ENCODE measurements around the gene MISFA.
"Not testable (repeated sequence)": the region's sequence is repeated elsewhere in the genome, so short reads cannot be mapped to it uniquely, and the experiment has no call there.

The MISFA gene

GRCh38 chr11:18599739-18600230 is at the start of gene MISFA:
MISFA (plus strand) TSS chr11:18599789; CDS start chr11:18599929, 140 bp downstream.
- DNase-seq (ENCODE audit: low spot score), result no peak

GRCh38 chr11:18563090-18563730 is 36.4 kb upstream of the MISFA start:
- DNase-seq (ENCODE audit: low spot score), result no peak

- DNase-seq (ENCODE audit: low spot score), result no peak
Observed at GRCh38 chr11:18564149-18564548, 35.4 kb upstream of the MISFA start.

- no peak for DNase-seq (ENCODE audit: low spot score)
Observed at GRCh38 chr11:18566406-18566805, 33.2 kb upstream of the MISFA start.

- DNase-seq (ENCODE audit: low spot score), result no peak
Observed at GRCh38 chr11:18567081-18567480, 32.5 kb upstream of the MISFA start.

GRCh38 chr11:18575361-18575760 is 24.2 kb upstream of the MISFA start:
- no peak for DNase-seq (ENCODE audit: low spot score)

GRCh38 chr11:18578975-18579598 is 20.5 kb upstream of the MISFA start:
- DNase-seq (ENCODE audit: low spot score), result no peak

- DNase-seq (ENCODE audit: low spot score), result no peak
Observed at GRCh38 chr11:18580113-18580766, 19.3 kb upstream of the MISFA start.

- no peak for DNase-seq (ENCODE audit: low spot score)
Observed at GRCh38 chr11:18581825-18582224, 17.8 kb upstream of the MISFA start.

GRCh38 chr11:18588297-18589252 is 11.0 kb upstream of the MISFA start, which contains the start of gene UEVLD:
UEVLD (minus strand) TSS chr11:18588734; CDS start chr11:18588654, 80 bp downstream.
- peak; percentile 94 for DNase-seq (ENCODE audit: low spot score)

GRCh38 chr11:18590571-18590970 is 9.0 kb upstream of the MISFA start:
- DNase-seq (ENCODE audit: low spot score), result no peak

- not testable (repeated sequence) for DNase-seq (ENCODE audit: low spot score)
Observed at GRCh38 chr11:18594088-18594487, 5.5 kb upstream of the MISFA start.

GRCh38 chr11:18594999-18595749 is 4.4 kb upstream of the MISFA start:
- no peak for DNase-seq (ENCODE audit: low spot score)

GRCh38 chr11:18600915-18601569 is 1.5 kb downstream of the MISFA start:
- DNase-seq (ENCODE audit: low spot score), result no peak

GRCh38 chr11:18608376-18608775 is 8.8 kb downstream of the MISFA start:
- no peak for DNase-seq (ENCODE audit: low spot score)

- no peak for DNase-seq (ENCODE audit: low spot score)
Observed at GRCh38 chr11:18611196-18611595, 11.6 kb downstream of the MISFA start.

GRCh38 chr11:18612394-18612793 is 12.8 kb downstream of the MISFA start:
- DNase-seq (ENCODE audit: low spot score), result no peak

GRCh38 chr11:18614667-18615066 is 15.1 kb downstream of the MISFA start:
- DNase-seq (ENCODE audit: low spot score), result no peak

GRCh38 chr11:18615628-18616392 is 16.2 kb downstream of the MISFA start:
- no peak for DNase-seq (ENCODE audit: low spot score)
